ENCODE measurements around the gene FYB2. TPM values are rescaled to one million over a fixed set of nuclear protein-coding genes. Genes with fewer than 3 reads are reported as not detected.
"Not testable (repeated sequence)": the region's sequence is repeated elsewhere in the genome, so short reads cannot be mapped to it uniquely, and the experiment has no call there.

The FYB2 gene
- total RNA-seq, 2 experiments from 2014 or later: not detected

- Mint-ChIP-seq H3K9me3 (ENCODE audit: low read depth) (no peaks in the 10 kb centered on the region), H3K27me3 (peaks cover 2% of the 10 kb centered on the region), H3K36me3 (no peaks in the 10 kb centered on the region), H3K4me1 (no peaks in the 10 kb centered on the region), H3K27ac (no peak overlapping the region), H3K4me3 (no peak overlapping the region)
- ATAC-seq (no peak), DNase-seq (no peak)
- CTCF ChIA-PET: no interaction called here
Observed at GRCh38 chr1:56799605-56800400, 19.4 kb downstream of the FYB2 start.

GRCh38 chr1:56798053-56798471 lies 21.1 kb downstream of the FYB2 start:
- H3K36me3 Mint-ChIP-seq: no peaks in the 10 kb centered on the region
- CTCF ChIA-PET: no interaction called here
- H3K27me3 Mint-ChIP-seq: peaks cover 2% of the 10 kb centered on the region
- no peak overlapping the region for H3K4me3 Mint-ChIP-seq
- no peak for DNase-seq
- ATAC-seq: no peak
- no peak overlapping the region for H3K27ac Mint-ChIP-seq
- H3K9me3 Mint-ChIP-seq (ENCODE audit: low read depth): no peaks in the 10 kb centered on the region
- H3K4me1 Mint-ChIP-seq: no peaks in the 10 kb centered on the region

- peaks cover 2% of the 10 kb centered on the region for H3K27me3 Mint-ChIP-seq
- CTCF ChIA-PET: interaction anchor here (0.6 to 1.1 kb wide), 2 partner anchors 10 to 23 kb away, joined by 3 read pairs; no protein-coding TSS in a partner anchor
- DNase-seq: no peak
- no peaks in the 10 kb centered on the region for H3K9me3 Mint-ChIP-seq (ENCODE audit: low read depth)
- H3K4me1 Mint-ChIP-seq: no peaks in the 10 kb centered on the region
- H3K36me3 Mint-ChIP-seq: no peaks in the 10 kb centered on the region
- no peak overlapping the region for H3K27ac Mint-ChIP-seq
- H3K4me3 Mint-ChIP-seq: no peak overlapping the region
- no peak for ATAC-seq
Observed at GRCh38 chr1:56797065-56797685, 22.0 kb downstream of the FYB2 start.

GRCh38 chr1:56795870-56796269 lies 23.3 kb downstream of the FYB2 start:
- H3K27ac Mint-ChIP-seq: no peak overlapping the region
- ATAC-seq: no peak
- no peak overlapping the region for H3K4me3 Mint-ChIP-seq
- no peaks in the 10 kb centered on the region for H3K36me3 Mint-ChIP-seq
- peaks cover 2% of the 10 kb centered on the region for H3K27me3 Mint-ChIP-seq
- DNase-seq: no peak
- no peaks in the 10 kb centered on the region for H3K9me3 Mint-ChIP-seq (ENCODE audit: low read depth)
- H3K4me1 Mint-ChIP-seq: no peaks in the 10 kb centered on the region
- CTCF ChIA-PET: no interaction called here

GRCh38 chr1:56790036-56790435 lies 29.2 kb downstream of the FYB2 start:
- CTCF ChIA-PET: no interaction called here
- Mint-ChIP-seq H3K27me3 (peaks cover 3% of the 10 kb centered on the region), H3K27ac (no peak overlapping the region)

GRCh38 chr1:56788588-56788987 lies 30.6 kb downstream of the FYB2 start:
- Mint-ChIP-seq H3K36me3 (no peaks in the 10 kb centered on the region), H3K4me3 (no peak overlapping the region), H3K27ac (no peak overlapping the region), H3K4me1 (no peaks in the 10 kb centered on the region), H3K9me3 (ENCODE audit: low read depth) (no peaks in the 10 kb centered on the region), H3K27me3 (peaks cover 3% of the 10 kb centered on the region)
- CTCF ChIA-PET: no interaction called here
- ATAC-seq (no peak), DNase-seq (no peak)

More at GRCh38 chr1:56790036-56790435, 29.2 kb downstream of the FYB2 start:
- Mint-ChIP-seq H3K4me3 (no peak overlapping the region), H3K36me3 (no peaks in the 10 kb centered on the region), H3K4me1 (no peaks in the 10 kb centered on the region), H3K9me3 (ENCODE audit: low read depth) (no peaks in the 10 kb centered on the region)
- DNase-seq (no peak), ATAC-seq (no peak)

- Mint-ChIP-seq H3K4me1 (no peaks in the 10 kb centered on the region), H3K4me3 (no peak overlapping the region), H3K27me3 (peaks cover 3% of the 10 kb centered on the region), H3K27ac (no peak overlapping the region), H3K9me3 (ENCODE audit: low read depth) (no peaks in the 10 kb centered on the region), H3K36me3 (no peaks in the 10 kb centered on the region)
- CTCF ChIA-PET: no interaction called here
- ATAC-seq: no peak
- no peak for DNase-seq
Observed at GRCh38 chr1:56788102-56788501, 31.1 kb downstream of the FYB2 start.

- ATAC-seq: no peak
- Mint-ChIP-seq H3K36me3 (no peaks in the 10 kb centered on the region), H3K27me3 (peaks cover 3% of the 10 kb centered on the region), H3K4me1 (no peaks in the 10 kb centered on the region), H3K27ac (no peak overlapping the region), H3K4me3 (no peak overlapping the region), H3K9me3 (ENCODE audit: low read depth) (no peaks in the 10 kb centered on the region)
- CTCF ChIA-PET: interaction anchor here (1.0 kb wide), 1 partner anchor 10 kb away, joined by 3 read pairs; no protein-coding TSS in a partner anchor
- no peak for DNase-seq
Observed at GRCh38 chr1:56787330-56787729, 31.9 kb downstream of the FYB2 start.

- no peaks in the 10 kb centered on the region for H3K9me3 Mint-ChIP-seq (ENCODE audit: low read depth)
- CTCF ChIA-PET: no interaction called here
- H3K36me3 Mint-ChIP-seq: no peaks in the 10 kb centered on the region
- DNase-seq (no peak), ATAC-seq (no peak)
- no peaks in the 10 kb centered on the region for H3K4me1 Mint-ChIP-seq
- H3K27ac Mint-ChIP-seq: no peak overlapping the region
- no peak overlapping the region for H3K4me3 Mint-ChIP-seq
- H3K27me3 Mint-ChIP-seq: peaks cover 3% of the 10 kb centered on the region
Observed at GRCh38 chr1:56782773-56783172, 36.4 kb downstream of the FYB2 start.

- Mint-ChIP-seq H3K4me1 (no peaks in the 10 kb centered on the region), H3K27me3 (no peaks in the 10 kb centered on the region), H3K36me3 (no peaks in the 10 kb centered on the region), H3K27ac (no peak overlapping the region), H3K9me3 (ENCODE audit: low read depth) (no peaks in the 10 kb centered on the region), H3K4me3 (no peak overlapping the region)
- no peak for ATAC-seq
- no peak for DNase-seq
- CTCF ChIA-PET: no interaction called here
Observed at GRCh38 chr1:56780826-56781225, 38.4 kb downstream of the FYB2 start.

- no peaks in the 10 kb centered on the region for H3K9me3 Mint-ChIP-seq (ENCODE audit: low read depth)
- H3K36me3 Mint-ChIP-seq: no peaks in the 10 kb centered on the region
- CTCF ChIA-PET: no interaction called here
- H3K27me3 Mint-ChIP-seq: no peaks in the 10 kb centered on the region
- no peak for ATAC-seq
- DNase-seq: no peak
- H3K27ac Mint-ChIP-seq: no peak overlapping the region
- H3K4me1 Mint-ChIP-seq: no peaks in the 10 kb centered on the region
- no peak overlapping the region for H3K4me3 Mint-ChIP-seq
Observed at GRCh38 chr1:56780128-56780750, 39.0 kb downstream of the FYB2 start.

GRCh38 chr1:56777972-56778371 lies 41.2 kb downstream of the FYB2 start:
- H3K27ac Mint-ChIP-seq: no peak overlapping the region
- H3K4me1 Mint-ChIP-seq: peaks cover 5% of the 10 kb centered on the region
- no peak overlapping the region for H3K4me3 Mint-ChIP-seq
- CTCF ChIA-PET: no interaction called here
- no peaks in the 10 kb centered on the region for H3K27me3 Mint-ChIP-seq
- H3K9me3 Mint-ChIP-seq (ENCODE audit: low read depth): peaks cover 2% of the 10 kb centered on the region
- ATAC-seq: no peak
- H3K36me3 Mint-ChIP-seq: no peaks in the 10 kb centered on the region
- DNase-seq: no peak

GRCh38 chr1:56774732-56775131 lies 44.5 kb downstream of the FYB2 start:
- not testable (repeated sequence) for ATAC-seq, H3K36me3 Mint-ChIP-seq

More at GRCh38 chr1:56774732-56775131, 44.5 kb downstream of the FYB2 start:
- DNase-seq; H3K4me3 Mint-ChIP-seq; CTCF ChIA-PET; H3K4me1 Mint-ChIP-seq; H3K27me3 Mint-ChIP-seq; H3K9me3 Mint-ChIP-seq (ENCODE audit: low read depth); H3K27ac Mint-ChIP-seq: not testable (repeated sequence)
